Endodermal cell (in vitro differentiated cells): ENCODE measurements around the gene ID4. TPM values are rescaled to one million over a fixed set of nuclear protein-coding genes. Genes with fewer than 3 reads are reported as not detected.

Source experiments
- DNase-seq: peaks from one replicate; pipeline ENCODE4 v3.0.0-alpha.2; 2017
- H3K27ac ChIP-seq: 2 replicates; pipeline ENCODE4 v1.5.1; 2013; ENCODE audit warnings: mild to moderate bottlenecking, low read depth, low read length, moderate library complexity
- H3K27me3 ChIP-seq: 2 replicates; pipeline ENCODE4 v1.6.1; 2013; ENCODE audit warnings: mild to moderate bottlenecking, low read length, moderate library complexity; ENCODE audit not compliant: insufficient read depth, control insufficient read depth, poor library complexity, severe bottlenecking
- H3K36me3 ChIP-seq: 2 replicates; pipeline ENCODE4 v1.7.0; 2013; ENCODE audit warnings: mild to moderate bottlenecking, low read length, moderate library complexity; ENCODE audit not compliant: control insufficient read depth, insufficient read depth
- H3K4me1 ChIP-seq: one replicate; pipeline ENCODE4 v1.7.0; 2013; ENCODE audit warnings: low read length; ENCODE audit not compliant: control insufficient read depth, insufficient read depth
- H3K4me3 ChIP-seq: 2 replicates; pipeline ENCODE4 v1.5.1; 2013; ENCODE audit warnings: mild to moderate bottlenecking, low read length, moderate library complexity
- H3K9ac ChIP-seq: 2 replicates; pipeline ENCODE4 v1.6.1; 2013; ENCODE audit warnings: mild to moderate bottlenecking, low read length, moderate library complexity; ENCODE audit not compliant: poor library complexity, severe bottlenecking; ENCODE audit errors: extremely low read depth
- H3K9me3 ChIP-seq: 2 replicates; pipeline ENCODE4 v1.6.1; 2013; ENCODE audit warnings: mild to moderate bottlenecking, low read length, moderate library complexity; ENCODE audit not compliant: control insufficient read depth
- H3K27ac Mint-ChIP-seq: 2 replicates; pipeline ENCODE4 v1.8.0; 2020; ENCODE audit warnings: mixed read lengths
- H3K27me3 Mint-ChIP-seq: 2 replicates; pipeline ENCODE4 v1.8.0; 2021; ENCODE audit warnings: mild to moderate bottlenecking, mixed read lengths; ENCODE audit not compliant: insufficient read depth
- H3K36me3 Mint-ChIP-seq: 2 replicates; pipeline ENCODE4 v1.8.0; 2020; ENCODE audit warnings: low read depth, mixed read lengths
- H3K4me1 Mint-ChIP-seq: 2 replicates; pipeline ENCODE4 v1.8.0; 2020; ENCODE audit warnings: mixed read lengths
- H3K4me3 Mint-ChIP-seq: 2 replicates; pipeline ENCODE4 v1.8.0; 2020; ENCODE audit warnings: mild to moderate bottlenecking, moderate library complexity, mixed read lengths
- H3K9me3 Mint-ChIP-seq: 2 replicates; pipeline ENCODE4 v1.8.0; 2020; ENCODE audit warnings: mild to moderate bottlenecking, mixed read lengths
- CTCF ChIP-seq: fragments of 200-600 bp; sonication (generic); conservative IDR thresholded peaks from 2 replicates; pipeline ENCODE4 v1.5.0; 2021; ENCODE audit warnings: antibody characterized with exemption, mild to moderate bottlenecking
- WGBS, 2 experiments: methylation state at CpG; one replicate each; pipeline versions ENCODE4 v1.1.5 to v1.1.7; 2013; ENCODE audit warnings: missing lambda C conversion rate in 2 of 2, mixed read lengths in 1 of 2; ENCODE audit not compliant: insufficient coverage in 1 of 2, insufficient read length in 1 of 2; 5-methylcytosine and 5-hydroxymethylcytosine counted together
- total RNA-seq, 2 donors: library from RNA; stranded (reverse); fragmentation: NEBNext Ultra II Directional in 1 of 2; extraction: Animal tissue kit (Norgen Biotek cat#: 25700) in 1 of 2; gene quantifications; 2 replicates in 1 of 2; 3 replicates in 1 of 2; pipeline ENCODE4 v1.2.1, GENCODE V29; 2021

ID4 gene
- total RNA-seq, 2 donors from 2014 or later: 38.5 to 39.3 TPM

GRCh38 chr6:19830171-19830570, 7.0 kb upstream of the ID4 start:
- peaks cover 14% of the 10 kb centered on the region for H3K27me3 Mint-ChIP-seq
- H3K4me1 Mint-ChIP-seq: peaks cover 3% of the 10 kb centered on the region
- Histone ChIP-seq H3K4me3 (no peak overlapping the region), H3K27ac (no peak overlapping the region), H3K9ac (no peak overlapping the region), H3K27me3 (peaks cover 5% of the 10 kb centered on the region), H3K9me3 (no peaks in the 10 kb centered on the region), H3K36me3 (no peaks in the 10 kb centered on the region), H3K4me1 (no peaks in the 10 kb centered on the region)
- 77 to 83% methylated on average over 1 to 2 of the region's 2 CpGs for whole genome bisulfite sequencing, 2 experiments
- H3K27ac Mint-ChIP-seq: no peak overlapping the region
- peaks cover 4% of the 10 kb centered on the region for H3K9me3 Mint-ChIP-seq
- no peak overlapping the region for H3K4me3 Mint-ChIP-seq
- H3K36me3 Mint-ChIP-seq: no peaks in the 10 kb centered on the region
- no peak for TF ChIP-seq CTCF
- DNase-seq: no peak

- Histone ChIP-seq H3K9me3 (no peaks in the 10 kb centered on the region), H3K27me3 (peaks cover 17% of the 10 kb centered on the region), H3K27ac (no peak overlapping the region), H3K9ac (no peak overlapping the region), H3K36me3 (no peaks in the 10 kb centered on the region), H3K4me3 (no peak overlapping the region), H3K4me1 (no peaks in the 10 kb centered on the region)
- Mint-ChIP-seq H3K27ac (no peak overlapping the region), H3K27me3 (peaks cover 22% of the 10 kb centered on the region), H3K4me1 (peaks cover 3% of the 10 kb centered on the region), H3K36me3 (no peaks in the 10 kb centered on the region), H3K4me3 (no peak overlapping the region), H3K9me3 (peaks cover 4% of the 10 kb centered on the region)
- DNase-seq: no peak
- 82% methylated on average over 1 of the region's 1 CpG; no CpG with 5 or more reads in 1 of the 2 experiments for WGBS, 2 experiments
- TF ChIP-seq CTCF: no peak
These were observed 5.8 kb upstream of the ID4 start for GRCh38 chr6:19831358-19831757.

GRCh38 chr6:19833947-19834346, 3.2 kb upstream of the ID4 start:
- Histone ChIP-seq H3K9ac (no peak overlapping the region), H3K4me3 (no peak overlapping the region), H3K27me3 (peaks cover 20% of the 10 kb centered on the region), H3K4me1 (no peaks in the 10 kb centered on the region), H3K27ac (no peak overlapping the region), H3K9me3 (no peaks in the 10 kb centered on the region), H3K36me3 (no peaks in the 10 kb centered on the region)
- 88 to 98% methylated on average over 5 of the region's 5 CpGs for WGBS, 2 experiments
- Mint-ChIP-seq H3K4me3 (no peak overlapping the region), H3K9me3 (no peaks in the 10 kb centered on the region), H3K36me3 (peaks cover under 1% of the 10 kb centered on the region), H3K27ac (no peak overlapping the region), H3K4me1 (peaks cover 3% of the 10 kb centered on the region), H3K27me3 (peaks cover 26% of the 10 kb centered on the region)
- no peak for TF ChIP-seq CTCF
- no peak for DNase-seq
